NCI-H774 (cell line): ENCODE data around the gene FMNL2.
"Not testable (repeated sequence)": the region's sequence is repeated elsewhere in the genome, so short reads cannot be mapped to it uniquely, and the experiment has no call there.

Experiments used
- DNase-seq: peaks from one replicate; lab custom pipeline; 2025; lab: John Stamatoyannopoulos, UW

Gene FMNL2

DNA sequence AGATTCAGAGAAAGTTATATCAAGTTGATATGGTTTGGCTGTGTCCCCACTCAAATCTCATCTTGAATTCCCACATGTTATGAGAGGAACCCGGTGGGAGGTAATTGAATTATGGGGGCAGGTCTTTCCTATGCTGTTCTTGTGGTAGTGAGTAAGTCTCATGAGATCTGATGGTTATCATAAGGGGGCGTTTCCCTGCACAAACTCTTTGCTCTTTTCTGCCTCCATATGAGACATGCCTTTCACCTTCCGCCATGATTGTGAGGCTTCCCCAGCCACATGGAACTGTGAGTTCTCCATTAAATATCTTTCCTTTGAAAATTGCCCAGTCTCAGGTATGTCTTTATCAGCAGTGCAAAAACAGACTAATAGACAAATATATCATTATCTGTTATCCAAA is 187.5 kb downstream of the FMNL2 start:
- DNase-seq, result not testable (repeated sequence)

DNA sequence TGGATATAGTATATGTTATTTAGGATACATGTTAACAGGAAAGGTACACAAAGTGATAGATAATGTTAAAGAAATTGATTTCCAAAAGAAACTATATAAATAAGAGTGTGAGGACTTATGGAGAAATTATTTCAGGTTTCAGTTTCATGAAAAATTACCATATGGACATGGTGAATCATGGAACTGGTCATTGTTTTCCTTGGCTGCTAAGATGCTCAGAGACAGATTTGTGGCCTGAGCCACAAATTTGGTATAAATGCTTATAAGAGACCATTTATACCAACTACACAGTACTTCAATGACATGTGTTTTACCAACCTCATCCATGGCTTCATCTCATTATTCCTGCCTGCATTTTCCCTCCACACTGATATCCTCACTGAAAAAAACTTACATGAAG is 188.1 kb downstream of the FMNL2 start:
- no peak for DNase-seq

DNA sequence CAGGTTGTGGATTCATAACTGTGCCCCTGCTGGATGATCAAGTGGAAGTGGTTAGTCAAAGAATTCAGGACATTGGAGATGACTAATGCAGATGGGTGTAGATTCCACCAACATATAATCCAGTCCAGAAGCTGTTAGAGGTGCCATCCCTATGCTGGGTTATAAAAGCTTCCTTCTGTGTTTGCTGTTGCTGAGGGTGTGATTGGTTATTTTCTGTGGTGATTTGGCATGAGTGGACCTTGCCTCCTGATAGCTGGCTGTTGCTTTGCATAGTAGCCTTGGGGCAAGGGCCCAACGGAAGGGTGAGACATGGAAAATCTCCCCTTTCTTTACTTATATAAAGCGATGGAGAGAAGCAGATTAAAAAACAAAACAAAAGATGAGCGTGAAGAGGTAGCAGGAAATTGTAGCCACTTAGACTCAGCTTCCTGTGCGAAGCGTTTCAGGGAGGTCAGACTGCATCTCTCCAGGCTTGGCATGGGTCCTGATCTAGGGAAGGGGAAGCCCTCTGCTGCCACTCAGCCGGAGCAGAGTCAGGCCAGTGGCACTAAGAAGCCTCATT is 190.4 kb downstream of the FMNL2 start:
- no peak for DNase-seq

DNA sequence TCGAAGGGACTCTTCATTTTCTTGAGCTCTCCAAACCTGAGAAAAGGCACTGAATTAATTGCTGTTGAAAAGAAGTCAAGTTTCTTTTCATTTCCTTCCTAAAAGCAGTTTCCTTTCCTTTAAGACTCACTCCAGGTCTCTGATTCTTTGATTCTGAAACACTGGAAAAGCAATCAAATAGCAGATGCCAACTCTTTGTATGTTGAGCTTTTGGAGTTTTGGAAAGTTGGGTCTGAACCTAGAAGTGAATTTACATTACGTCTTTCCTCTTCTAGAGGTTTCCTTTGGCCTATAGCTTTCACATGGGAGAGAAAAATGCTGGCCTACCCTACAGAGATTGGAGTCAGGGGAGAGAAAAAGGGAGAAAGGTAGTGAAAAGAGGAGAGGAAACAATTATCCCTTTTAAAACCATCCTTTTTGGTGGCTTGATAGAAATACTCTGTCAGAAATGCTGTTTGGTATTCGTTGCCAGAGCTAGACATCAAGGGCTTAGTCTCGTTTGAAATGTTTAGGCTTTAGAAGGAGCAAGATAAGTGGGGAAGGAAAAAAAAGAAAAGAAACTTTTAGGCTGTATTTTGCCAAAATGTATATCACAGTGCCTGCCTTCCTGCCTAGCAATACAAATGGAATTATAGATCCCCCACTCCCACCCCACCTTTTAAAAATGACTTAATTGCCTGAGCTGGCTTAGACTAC is 194.6 kb downstream of the FMNL2 start:
- DNase-seq, result no peak

DNA sequence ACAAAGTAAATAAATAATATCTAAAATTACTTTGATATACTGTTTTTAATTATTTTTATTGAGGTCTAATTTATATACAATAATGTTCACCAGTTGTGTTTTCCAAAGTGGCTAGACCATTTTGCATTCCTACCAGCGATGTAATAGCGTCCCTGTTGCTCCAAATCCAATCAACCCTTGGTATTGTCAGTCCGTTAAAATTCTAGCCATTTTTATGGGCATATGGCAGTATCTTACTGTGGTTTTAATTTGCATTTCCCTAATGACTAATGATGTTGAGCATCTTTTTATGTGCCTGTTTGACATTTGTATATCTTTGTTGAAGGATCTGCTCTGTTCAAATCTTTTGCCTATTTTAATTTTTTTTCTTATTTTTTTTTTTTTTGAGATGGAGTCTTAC is 197.3 kb downstream of the FMNL2 start:
- no peak for DNase-seq

DNA sequence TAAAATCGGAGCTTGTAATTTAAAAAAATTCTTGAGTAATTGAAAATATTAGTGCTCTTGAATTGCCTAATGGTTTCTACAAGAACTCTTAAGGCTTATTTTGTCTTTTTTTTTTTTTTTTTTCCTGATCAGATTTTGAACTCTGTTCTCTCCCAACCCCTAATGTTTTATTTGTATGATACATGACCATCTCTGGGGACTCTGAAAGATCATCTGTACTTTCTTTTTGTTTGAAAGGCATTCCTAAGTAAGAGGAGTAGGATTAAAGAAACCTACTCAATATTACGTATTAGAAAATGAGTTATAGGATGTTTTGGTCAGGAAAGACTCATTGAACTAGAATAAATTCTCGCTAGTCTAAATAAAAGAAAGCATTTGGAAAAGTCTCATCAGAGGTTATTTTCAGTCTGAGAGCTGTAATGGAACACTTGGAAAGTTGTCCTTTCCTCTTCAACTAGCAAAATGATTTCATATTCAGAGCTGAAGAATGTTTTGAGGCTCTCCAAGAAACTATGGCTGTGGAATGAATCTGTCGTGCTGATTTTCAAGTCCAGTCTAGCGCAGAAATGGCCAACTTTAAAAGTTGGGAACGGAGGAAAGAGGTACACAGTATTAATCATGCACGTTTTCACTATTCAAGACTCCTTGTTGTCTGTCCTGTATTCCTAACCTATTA is 199.6 kb downstream of the FMNL2 start:
- DNase-seq, result no peak

DNA sequence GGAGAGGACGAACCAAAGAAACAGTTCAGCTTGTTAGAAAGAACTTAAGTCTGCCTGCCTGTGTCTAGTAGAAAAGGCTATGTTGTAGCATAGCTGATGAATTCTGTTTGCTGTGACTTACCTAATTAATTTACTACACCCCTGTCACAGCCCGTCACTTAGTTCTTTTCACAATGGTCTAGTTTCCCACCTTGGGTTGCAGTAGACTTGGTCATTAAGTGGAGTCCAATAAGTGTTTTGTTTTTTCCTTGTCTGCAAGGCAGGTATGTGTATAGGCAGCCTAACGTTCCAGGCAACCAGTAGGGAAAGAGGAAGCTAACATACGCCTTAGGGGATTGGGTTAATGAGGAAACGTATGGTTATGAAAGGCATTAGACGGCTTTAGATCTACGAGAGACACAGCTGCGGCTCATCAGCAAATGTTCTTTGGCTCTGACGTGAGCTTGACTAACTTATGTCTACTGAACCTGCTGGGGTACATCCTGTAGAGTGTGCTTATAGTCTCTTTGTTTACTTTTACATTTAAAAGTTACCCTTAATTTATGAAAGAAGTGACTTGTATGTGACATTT is 202.2 kb downstream of the FMNL2 start:
- no peak for DNase-seq

DNA sequence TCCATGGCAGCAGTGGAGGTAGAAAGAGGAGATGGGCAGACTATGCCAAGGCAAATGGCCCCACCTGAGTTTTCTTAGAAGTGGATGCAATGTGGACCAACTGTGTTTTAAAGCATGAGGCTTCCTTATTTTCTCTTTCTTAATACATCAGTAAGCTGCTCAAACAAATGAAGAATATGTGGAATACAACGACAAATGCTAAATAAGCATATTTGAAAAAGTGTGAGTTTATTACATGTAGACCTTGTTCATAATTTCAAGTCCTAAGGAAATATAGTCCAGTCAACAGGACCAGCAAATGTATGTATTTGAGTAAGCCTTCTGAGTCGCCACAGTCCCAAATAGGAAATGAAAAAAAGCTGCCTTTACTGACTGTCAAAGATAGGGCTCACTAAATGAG is 204.4 kb downstream of the FMNL2 start:
- DNase-seq, result no peak

DNA sequence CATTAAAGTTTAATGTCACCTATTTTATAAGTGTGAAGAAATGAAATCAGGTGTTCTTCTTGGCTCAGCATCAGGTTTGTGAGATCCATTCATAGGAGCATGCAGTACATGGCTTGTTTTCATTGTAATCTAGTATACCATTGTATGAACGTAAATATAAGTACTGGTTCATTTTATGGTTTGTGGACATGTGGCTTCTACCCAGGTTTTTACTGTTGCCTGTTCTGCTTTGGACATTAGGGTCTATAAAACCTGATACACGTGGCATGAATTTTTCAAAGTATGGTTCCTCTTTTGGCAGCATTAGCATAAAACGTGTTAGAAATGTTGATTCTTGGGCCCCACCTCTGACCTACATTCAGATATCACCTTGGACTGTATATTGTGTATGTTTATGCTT is 206.7 kb downstream of the FMNL2 start:
- no peak for DNase-seq

DNA sequence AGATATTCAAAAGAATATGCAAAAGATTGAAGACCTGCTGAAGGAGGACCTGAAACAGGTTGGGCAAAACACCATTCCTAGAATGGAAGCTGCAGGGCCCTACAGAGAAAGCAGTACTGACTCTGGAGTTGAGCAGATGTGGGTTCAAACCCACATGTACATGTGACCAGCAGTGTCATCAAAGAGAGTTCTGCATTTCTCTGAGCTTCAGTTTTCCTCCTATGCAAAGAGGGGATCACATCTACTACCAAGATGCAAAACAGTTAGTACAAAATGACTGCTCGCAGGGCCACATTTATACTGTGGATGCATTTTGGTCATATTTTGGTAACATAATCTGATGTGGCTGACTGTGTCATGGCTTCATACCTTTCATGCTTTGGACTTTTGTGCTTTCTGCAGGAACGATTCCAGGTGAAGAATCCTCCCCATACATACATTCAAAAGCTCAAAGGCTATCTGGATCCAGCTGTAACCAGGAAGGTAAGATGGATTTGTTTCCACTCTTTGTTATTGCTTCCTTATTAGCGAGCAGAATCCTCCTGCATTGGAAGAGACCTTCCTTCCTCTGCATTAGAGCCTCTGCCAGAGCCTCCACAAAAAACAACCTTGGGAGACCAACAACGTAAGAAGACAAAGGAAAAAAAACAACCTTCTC is 207.5 kb downstream of the FMNL2 start:
- no peak for DNase-seq

DNA sequence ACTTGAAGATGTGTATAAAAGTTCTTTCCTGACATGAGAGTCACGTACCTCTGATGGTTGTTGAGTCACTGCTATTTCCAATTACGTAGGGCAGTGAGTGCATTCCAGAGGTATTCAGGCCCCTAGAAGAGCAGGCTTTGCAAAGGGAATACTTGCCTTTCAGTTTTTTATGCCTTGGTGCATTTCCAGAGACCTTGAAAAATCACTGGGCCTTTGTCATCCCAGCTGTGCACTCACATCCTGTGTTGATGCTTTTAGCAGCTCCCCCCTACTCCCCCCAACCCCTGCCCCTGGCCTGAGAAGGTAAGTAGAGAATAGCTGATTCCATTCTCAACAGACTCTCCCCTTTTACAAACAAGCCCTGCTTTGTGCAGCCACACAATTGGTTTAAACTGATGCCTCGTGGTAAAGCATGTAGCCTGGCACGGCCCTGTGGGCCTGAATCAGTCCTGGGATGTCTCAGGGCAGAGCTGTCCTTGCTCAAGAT is 208.1 kb downstream of the FMNL2 start:
- DNase-seq, result no peak

DNA sequence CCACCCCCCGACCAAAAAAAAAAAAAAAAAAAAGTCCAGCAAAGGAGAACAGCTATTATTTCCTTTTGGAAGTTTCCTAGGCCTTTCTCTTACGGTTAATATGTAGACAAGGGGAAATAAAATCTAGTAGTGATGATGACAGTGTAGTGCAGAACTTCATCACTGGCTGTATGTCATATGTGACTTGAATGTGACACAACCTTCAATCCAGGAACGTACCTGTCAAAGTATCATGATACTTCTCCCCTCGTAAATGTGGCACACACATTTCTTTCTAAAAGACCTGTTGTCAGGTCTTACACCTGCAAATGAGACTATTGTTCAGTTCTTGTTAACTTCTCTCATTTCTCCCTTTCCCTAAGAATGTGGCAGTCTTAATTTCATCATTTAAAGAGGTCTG is 208.7 kb downstream of the FMNL2 start:
- DNase-seq, result no peak

DNA sequence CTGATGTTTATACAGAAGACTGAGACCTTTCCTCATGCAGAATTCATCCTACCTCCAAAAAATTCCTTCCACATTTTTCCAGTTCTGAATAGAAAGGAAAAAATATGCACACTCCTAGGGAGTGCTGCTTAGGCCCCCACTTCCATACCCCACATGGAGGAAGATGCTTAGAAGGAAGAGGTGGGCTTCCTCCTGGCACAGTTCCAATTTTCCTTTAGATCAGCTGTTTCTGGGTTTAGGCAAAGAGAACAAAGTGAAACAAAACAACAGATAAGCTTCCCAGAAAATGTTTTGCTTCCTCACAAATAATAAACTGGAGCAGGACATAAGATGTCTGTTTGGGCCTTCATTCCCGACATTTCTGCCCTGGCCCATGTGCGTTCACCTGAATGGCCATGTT is 209.7 kb downstream of the FMNL2 start:
- DNase-seq, result no peak

DNA sequence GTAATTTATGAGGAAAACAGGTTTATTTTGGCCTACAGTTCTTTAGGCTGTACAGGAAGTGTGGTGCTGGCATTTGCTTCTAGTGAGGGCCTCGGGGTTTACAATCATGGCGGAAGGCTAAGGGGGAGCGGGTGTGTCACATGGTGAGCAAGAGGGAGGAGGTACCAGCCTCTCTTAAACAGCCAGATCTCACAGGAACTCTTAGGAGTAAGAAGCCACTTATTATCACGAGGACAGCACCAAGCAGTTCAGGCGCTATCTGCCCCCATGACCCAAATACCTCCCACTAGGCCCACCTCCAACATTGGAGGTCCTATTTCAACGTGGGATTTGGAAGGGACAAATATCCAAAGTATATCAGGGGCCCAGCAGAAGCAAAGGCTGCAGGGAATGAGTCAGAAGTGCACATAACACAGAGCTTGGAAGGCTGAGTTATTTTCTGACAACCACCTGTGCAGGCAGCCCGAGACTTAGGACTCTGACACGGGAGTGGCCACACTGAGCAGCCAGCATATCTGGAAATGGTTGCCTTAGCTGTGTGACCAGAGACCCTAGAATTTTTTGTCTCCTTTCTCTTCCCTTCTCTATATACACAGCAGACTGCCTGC is 211.4 kb downstream of the FMNL2 start:
- no peak for DNase-seq

DNA sequence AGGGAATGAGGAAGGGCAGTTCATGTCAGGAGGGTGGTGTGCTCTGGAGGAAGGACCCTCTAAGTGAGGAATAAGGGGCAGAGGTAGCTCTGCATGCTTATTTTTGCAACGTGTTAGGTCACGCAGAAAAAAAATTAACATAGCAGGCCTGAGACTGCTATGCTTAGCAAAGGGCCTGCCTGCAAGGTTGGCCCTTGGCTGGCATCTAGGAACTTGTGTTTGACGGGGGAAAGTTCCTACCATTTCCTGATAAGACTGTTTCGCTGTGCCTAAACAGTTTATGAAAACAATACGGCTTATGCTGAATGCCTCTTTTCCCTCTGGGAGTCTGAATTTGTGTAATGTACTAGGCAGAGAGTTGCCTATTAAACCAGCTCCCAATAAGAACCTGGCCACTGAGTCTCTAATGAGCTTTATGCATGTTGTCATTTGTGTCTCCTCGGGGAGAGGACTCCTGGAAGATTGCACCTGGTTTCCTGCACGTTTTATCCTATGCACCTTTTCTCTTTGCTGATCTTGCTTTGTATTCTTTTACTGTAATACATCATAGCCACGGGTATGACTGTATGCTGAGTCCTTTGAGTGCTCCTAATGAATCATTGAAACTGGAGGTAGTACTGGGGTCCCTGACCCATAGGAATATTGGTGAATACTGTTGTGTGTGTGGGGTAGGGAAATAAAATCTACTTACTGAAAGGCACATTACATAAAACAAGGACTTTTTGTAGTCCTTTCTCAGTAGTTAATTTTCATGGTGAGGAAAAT is 213.3 kb downstream of the FMNL2 start:
- DNase-seq, result no peak

DNA sequence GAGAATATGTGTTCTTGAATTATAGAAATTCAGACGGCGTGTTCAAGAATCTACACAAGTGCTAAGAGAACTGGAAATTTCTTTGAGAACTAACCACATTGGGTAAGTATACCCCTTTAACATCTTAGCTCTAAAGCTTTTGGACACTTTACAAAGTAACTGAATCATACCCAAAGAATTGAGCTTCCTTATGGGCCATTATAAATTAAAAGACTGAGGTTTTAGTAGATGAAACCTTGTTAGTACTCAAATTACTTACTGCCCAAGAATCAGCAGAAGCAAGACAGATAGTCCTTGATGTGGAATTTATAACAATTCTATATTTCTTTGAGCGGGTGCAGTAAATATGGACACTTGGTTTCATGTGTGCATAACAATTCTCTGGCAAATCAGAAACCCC is 214.0 kb downstream of the FMNL2 start:
- DNase-seq, result no peak

DNA sequence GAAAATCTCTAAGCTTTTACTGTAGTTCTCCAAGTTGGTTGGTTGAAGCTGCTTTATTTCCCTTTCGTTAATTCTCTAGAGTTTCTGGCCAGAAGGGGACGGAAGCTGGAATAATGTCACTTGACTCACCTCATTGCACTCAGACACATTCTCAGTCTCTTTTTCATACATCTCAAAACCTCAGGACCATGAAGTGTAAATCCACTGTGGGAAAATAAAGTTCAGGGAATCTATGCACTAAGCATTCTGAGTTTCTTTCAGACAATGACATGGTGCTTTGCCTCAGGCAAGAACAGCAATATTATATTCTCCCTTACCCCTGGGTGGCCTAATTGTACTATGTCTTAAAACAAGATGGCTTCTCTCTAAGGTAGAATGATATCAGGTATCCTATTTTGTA is 214.4 kb downstream of the FMNL2 start:
- DNase-seq, result no peak

DNA sequence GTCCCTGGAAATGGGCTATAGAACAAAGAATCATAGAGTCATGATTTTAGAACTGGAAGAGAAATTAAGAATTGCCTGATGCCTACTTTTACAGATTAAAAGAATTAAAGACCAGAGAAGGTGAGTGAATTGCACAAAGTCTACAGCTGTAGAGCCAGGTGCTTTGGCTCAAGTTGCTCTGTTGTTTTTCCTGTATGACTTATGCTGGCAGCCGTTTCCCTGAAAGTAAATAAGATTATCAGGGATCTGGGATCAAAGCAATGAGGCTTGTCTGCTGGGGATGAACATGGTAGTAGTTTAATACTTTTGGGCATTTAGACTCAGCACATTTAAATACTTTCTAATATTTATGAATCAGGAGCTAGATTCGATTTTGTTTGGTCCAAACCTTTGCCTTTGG is 215.4 kb downstream of the FMNL2 start:
- no peak for DNase-seq

DNA sequence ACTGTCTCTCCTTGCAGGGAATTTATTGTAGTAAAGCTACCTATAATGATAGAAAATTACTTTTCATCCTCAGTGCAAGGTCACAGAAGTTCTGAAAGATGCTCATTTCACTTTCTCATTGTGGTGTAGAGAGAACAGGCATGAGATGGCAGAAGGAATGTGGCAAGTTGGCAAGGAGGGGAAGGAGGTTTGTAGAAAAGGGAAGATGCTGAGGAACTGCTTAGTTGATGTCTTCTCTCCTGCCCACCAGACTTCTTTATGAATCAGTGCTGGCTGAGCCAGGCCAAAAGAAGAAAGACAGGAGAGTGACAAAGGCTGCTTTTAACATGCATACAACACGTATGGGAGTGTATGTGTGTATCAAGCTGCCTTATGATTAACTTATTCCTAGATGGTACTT is 217.9 kb downstream of the FMNL2 start:
- no peak for DNase-seq

DNA sequence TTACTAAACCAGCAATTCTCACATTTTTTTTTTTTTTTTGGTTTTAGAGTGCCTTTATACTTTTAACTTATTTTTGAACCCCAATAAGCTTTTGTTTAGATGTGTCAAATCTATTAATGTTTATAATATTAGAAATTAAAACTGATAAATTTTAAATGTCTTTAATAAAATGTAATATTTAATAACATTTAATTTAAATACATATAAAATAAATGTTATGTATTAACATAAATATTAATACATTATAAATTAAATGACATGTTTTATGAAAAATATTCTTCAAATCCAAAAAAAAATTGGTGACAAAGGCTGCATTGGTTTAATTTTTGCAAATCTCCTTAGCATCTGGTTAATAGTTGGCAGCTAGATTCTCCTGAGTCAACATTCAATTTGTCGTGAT is 218.5 kb downstream of the FMNL2 start:
- no peak for DNase-seq

DNA sequence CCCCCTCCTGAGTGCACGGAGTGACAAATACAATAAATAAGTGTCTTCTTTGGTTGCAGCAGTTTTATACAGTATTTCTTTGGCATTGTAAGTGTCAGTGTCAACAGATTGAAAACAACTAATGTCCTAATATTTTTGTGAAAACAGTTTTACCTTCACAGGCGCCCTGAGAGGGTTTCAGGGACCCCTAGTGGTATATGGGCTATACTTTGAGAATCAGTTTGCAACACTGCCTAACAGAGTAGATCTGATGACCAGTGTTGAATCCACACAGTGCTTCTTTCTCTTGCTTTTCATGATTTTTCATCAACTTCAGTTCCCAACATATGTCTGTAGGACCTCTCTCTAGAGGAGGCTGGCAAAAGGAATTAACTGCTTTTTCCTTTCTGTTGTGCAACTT is 220.1 kb downstream of the FMNL2 start:
- DNase-seq, result no peak

DNA sequence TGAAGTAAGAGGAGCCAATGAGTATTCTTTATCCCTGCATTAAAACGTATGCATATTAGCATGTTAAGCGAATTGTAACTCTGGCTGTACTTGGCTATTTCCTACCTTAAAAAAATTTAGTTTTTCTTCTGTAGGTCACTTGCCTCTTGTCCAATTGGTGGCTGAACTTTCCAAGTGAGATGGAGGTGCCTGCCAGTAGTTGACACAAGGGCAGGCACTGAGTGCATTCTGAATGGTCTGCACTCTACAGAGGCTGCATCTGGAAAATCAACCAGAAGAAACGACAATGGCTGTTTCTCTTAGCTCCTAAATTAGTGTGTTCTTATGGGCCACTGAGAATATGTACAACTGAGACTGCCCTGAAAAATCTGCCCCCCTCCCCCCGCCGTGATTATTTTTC is 221.5 kb downstream of the FMNL2 start:
- DNase-seq, result no peak
